ENCODE data around the gene FBXO2.

FBXO2 gene

DNA sequence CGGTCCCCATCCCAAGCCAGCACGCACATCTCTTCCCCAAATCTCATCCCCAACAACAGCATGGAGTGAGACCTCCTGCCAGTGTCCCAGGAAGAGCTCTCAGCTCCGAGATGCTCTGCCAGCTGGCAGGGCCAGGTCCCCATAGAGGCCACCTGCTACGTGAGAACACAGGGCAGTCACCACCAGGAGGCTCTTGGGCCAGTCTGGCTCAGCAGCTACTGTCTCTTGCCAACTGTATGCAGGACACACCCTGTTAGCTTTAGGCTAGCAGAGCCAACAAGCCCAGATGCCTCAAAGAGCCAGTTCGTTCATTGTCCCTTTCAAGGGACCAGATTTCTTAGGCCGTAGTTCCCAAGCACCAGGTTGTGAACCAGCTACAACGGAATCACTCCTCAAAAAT lies 36.9 kb downstream of the FBXO2 start:
- ATAC-seq (ENCODE audit: low read depth): no peak
- Histone ChIP-seq H3K9me3 (ENCODE audit: severe bottlenecking) (no peaks in the 10 kb centered on the region), H3K27ac (ENCODE audit: poor library complexity, severe bottlenecking) (no peak overlapping the region), H3K27me3 (ENCODE audit: insufficient read depth, poor library complexity, severe bottlenecking) (no peaks in the 10 kb centered on the region), H3K4me1 (ENCODE audit: insufficient read depth, poor library complexity, severe bottlenecking) (no peaks in the 10 kb centered on the region), H3K36me3 (ENCODE audit: low read depth) (no peaks in the 10 kb centered on the region), H3K4me3 (ENCODE audit: severe bottlenecking) (no peak overlapping the region)
- DNase-seq (ENCODE audit: low spot score): no peak
- TF ChIP-seq, protein P1, sequence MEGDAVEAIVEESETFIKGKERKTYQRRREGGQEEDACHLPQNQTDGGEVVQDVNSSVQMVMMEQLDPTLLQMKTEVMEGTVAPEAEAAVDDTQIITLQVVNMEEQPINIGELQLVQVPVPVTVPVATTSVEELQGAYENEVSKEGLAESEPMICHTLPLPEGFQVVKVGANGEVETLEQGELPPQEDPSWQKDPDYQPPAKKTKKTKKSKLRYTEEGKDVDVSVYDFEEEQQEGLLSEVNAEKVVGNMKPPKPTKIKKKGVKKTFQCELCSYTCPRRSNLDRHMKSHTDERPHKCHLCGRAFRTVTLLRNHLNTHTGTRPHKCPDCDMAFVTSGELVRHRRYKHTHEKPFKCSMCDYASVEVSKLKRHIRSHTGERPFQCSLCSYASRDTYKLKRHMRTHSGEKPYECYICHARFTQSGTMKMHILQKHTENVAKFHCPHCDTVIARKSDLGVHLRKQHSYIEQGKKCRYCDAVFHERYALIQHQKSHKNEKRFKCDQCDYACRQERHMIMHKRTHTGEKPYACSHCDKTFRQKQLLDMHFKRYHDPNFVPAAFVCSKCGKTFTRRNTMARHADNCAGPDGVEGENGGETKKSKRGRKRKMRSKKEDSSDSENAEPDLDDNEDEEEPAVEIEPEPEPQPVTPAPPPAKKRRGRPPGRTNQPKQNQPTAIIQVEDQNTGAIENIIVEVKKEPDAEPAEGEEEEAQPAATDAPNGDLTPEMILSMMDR (IDR thresholded peaks at IDR 0.05; ENCODE audit: poor library complexity, severe bottlenecking): no peak

DNA sequence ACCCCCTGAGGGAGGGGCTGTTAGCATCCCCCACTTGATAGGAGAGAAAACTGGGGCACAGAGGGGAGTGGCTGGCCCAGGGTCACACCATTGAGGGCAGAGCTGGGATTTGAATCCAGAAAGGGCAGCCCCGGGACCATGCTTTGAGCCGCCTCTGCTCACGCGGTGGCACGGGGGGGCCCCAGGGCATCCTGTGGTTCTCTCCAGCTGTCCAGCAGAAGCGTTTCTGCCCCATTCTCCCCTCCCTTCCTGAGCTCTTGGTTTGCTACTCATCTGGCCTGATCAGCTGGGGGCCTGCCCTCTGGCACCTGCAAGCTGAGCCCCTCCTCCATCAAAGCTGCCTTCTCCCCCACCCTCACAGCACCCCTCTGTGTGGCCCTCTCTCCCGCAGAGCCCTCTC lies 37.5 kb downstream of the FBXO2 start:
- no peaks in the 10 kb centered on the region for H3K36me3 ChIP-seq (ENCODE audit: low read depth)
- no peak overlapping the region for H3K27ac ChIP-seq (ENCODE audit: poor library complexity, severe bottlenecking)
- ATAC-seq (ENCODE audit: low read depth) (no peak), DNase-seq (ENCODE audit: low spot score) (no peak)
- H3K27me3 ChIP-seq (ENCODE audit: insufficient read depth, poor library complexity, severe bottlenecking): no peaks in the 10 kb centered on the region
- H3K4me1 ChIP-seq (ENCODE audit: insufficient read depth, poor library complexity, severe bottlenecking): no peaks in the 10 kb centered on the region
- TF ChIP-seq, protein P1 (IDR thresholded peaks at IDR 0.05; ENCODE audit: poor library complexity, severe bottlenecking): no peak
- H3K9me3 ChIP-seq (ENCODE audit: severe bottlenecking): no peaks in the 10 kb centered on the region
- H3K4me3 ChIP-seq (ENCODE audit: severe bottlenecking): no peak overlapping the region

DNA sequence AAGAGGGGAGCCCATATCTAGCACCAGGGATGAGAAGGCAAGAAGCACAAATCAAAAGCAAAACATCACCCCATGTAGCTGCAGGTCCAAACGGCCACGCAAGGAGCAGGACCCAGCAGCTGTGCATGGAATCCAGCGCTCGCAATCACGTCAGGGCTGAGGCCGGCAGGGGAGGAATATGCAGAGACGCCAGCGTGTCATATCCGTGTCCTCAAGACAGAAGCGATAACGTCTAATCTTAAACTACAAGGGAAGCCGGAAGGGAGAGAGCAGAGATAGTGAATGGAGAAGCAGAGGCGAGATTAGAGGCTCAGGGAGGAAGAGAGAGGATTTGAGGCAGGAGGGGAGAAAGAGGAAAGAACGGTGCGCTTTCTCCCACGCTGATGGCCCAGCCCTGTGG lies 39.1 kb downstream of the FBXO2 start:
- no peaks in the 10 kb centered on the region for H3K27me3 ChIP-seq (ENCODE audit: insufficient read depth, poor library complexity, severe bottlenecking)
- ATAC-seq (ENCODE audit: low read depth) (no peak), DNase-seq (ENCODE audit: low spot score) (no peak)
- TF ChIP-seq, protein P1 (IDR thresholded peaks at IDR 0.05; ENCODE audit: poor library complexity, severe bottlenecking): no peak
- no peaks in the 10 kb centered on the region for H3K4me1 ChIP-seq (ENCODE audit: insufficient read depth, poor library complexity, severe bottlenecking)
- no peaks in the 10 kb centered on the region for H3K9me3 ChIP-seq (ENCODE audit: severe bottlenecking)
- H3K27ac ChIP-seq (ENCODE audit: poor library complexity, severe bottlenecking): no peak overlapping the region
- no peaks in the 10 kb centered on the region for H3K36me3 ChIP-seq (ENCODE audit: low read depth)
- no peak overlapping the region for H3K4me3 ChIP-seq (ENCODE audit: severe bottlenecking)

DNA sequence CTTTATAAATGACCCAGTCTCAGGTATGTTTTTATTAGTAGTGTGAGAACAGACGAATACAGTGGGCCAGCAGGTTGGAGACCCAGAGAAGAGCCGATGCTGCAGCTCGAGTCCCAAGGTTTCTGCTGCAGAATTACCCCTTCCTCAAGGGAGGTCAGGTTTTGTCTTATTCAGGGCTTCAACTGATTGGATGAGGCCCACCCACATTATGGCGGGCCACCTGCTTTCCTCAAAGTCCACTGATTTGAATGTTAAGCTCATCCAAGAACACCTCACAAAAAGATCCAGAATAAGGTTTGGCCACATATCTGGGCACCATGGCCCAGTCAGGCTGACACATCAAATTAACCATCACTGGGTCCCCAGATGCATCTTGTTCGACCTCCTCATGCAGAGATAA lies 40.9 kb downstream of the FBXO2 start:
- ATAC-seq (ENCODE audit: low read depth): no peak
- no peaks in the 10 kb centered on the region for H3K9me3 ChIP-seq (ENCODE audit: severe bottlenecking)
- no peak for DNase-seq (ENCODE audit: low spot score)
- H3K27ac ChIP-seq (ENCODE audit: poor library complexity, severe bottlenecking): no peak overlapping the region
- TF ChIP-seq, protein P1 (IDR thresholded peaks at IDR 0.05; ENCODE audit: poor library complexity, severe bottlenecking): no peak
- H3K27me3 ChIP-seq (ENCODE audit: insufficient read depth, poor library complexity, severe bottlenecking): no peaks in the 10 kb centered on the region
- no peaks in the 10 kb centered on the region for H3K36me3 ChIP-seq (ENCODE audit: low read depth)
- H3K4me1 ChIP-seq (ENCODE audit: insufficient read depth, poor library complexity, severe bottlenecking): no peaks in the 10 kb centered on the region
- no peak overlapping the region for H3K4me3 ChIP-seq (ENCODE audit: severe bottlenecking)

DNA sequence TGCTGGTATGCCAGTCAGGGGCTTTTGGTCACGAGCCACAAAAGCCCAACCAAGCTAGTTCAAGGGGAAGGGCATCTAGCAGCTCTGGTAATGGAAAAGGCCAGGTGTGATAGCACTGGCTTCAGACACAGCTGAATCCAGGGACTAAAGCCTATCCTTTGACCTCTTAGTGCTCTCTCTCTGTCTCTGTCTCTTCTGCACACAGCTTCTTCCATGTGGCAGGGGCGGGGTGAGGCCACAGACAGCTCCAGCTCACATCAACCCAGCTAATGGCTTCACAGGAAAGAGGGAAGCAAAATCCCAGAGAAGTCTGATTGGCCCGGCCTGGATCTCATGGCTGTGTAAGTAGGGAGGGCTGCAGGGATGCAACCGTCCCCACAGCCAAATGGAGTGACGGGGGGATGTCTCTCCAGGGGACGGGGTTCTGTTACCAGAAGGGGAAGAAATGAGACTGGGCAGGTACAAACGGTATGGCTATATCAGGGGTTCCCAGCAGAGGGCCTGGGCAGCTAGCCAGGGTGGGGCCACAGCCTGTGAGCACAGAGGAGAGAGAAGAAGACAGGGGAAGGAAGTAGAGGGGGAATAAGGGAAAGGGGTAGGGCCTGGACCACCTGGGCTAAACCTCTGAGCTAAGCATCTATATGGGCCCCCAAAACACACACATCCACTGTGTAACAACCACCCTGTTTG lies 42.4 kb downstream of the FBXO2 start:
- no peaks in the 10 kb centered on the region for H3K9me3 ChIP-seq (ENCODE audit: severe bottlenecking)
- no peak overlapping the region for H3K27ac ChIP-seq (ENCODE audit: poor library complexity, severe bottlenecking)
- H3K36me3 ChIP-seq (ENCODE audit: low read depth): no peaks in the 10 kb centered on the region
- no peak for DNase-seq (ENCODE audit: low spot score)
- no peaks in the 10 kb centered on the region for H3K4me1 ChIP-seq (ENCODE audit: insufficient read depth, poor library complexity, severe bottlenecking)
- no peaks in the 10 kb centered on the region for H3K27me3 ChIP-seq (ENCODE audit: insufficient read depth, poor library complexity, severe bottlenecking)
- no peak overlapping the region for H3K4me3 ChIP-seq (ENCODE audit: severe bottlenecking)
- ATAC-seq (ENCODE audit: low read depth): no peak
- TF ChIP-seq, protein P1 (IDR thresholded peaks at IDR 0.05; ENCODE audit: poor library complexity, severe bottlenecking): no peak

Data from RWPE2 (cell line).